Fibroblast of skin of back (primary cell): ENCODE data around the gene RBM18.
A peak's percentile ranks its signal among the peaks of the same experiment; 100 is the strongest.

Experiments
- DNase-seq: peaks from one replicate; pipeline ENCODE4 v3.0.0-alpha.2; 2013

Gene RBM18

GRCh38 chr9:122221183-122221811 lies 43.3 kb downstream of the RBM18 start:
- DNase-seq, result no peak

- no peak for DNase-seq
Observed at GRCh38 chr9:122220673-122221182, 43.9 kb downstream of the RBM18 start.

- DNase-seq, result no peak
Observed at GRCh38 chr9:122219856-122220672, 44.6 kb downstream of the RBM18 start.

GRCh38 chr9:122218935-122219855 lies 45.4 kb downstream of the RBM18 start:
- no peak for DNase-seq

GRCh38 chr9:122218071-122218934 lies 46.3 kb downstream of the RBM18 start:
- no peak for DNase-seq

GRCh38 chr9:122217640-122218039 lies 47.0 kb downstream of the RBM18 start:
- no peak for DNase-seq

- no peak for DNase-seq
Observed at GRCh38 chr9:122216798-122217418, 47.7 kb downstream of the RBM18 start.

- DNase-seq, result no peak
Observed at GRCh38 chr9:122216138-122216797, 48.4 kb downstream of the RBM18 start.

GRCh38 chr9:122215663-122216062 lies 49.0 kb downstream of the RBM18 start:
- DNase-seq, result no peak

GRCh38 chr9:122214507-122214906 lies 50.1 kb downstream of the RBM18 start:
- DNase-seq, result no peak

GRCh38 chr9:122213589-122214413 lies 50.8 kb downstream of the RBM18 start:
- no peak for DNase-seq

GRCh38 chr9:122213102-122213588 lies 51.5 kb downstream of the RBM18 start:
- no peak for DNase-seq

GRCh38 chr9:122212473-122213004 lies 52.1 kb downstream of the RBM18 start:
- no peak for DNase-seq

GRCh38 chr9:122209451-122209850 lies 55.2 kb downstream of the RBM18 start:
- no peak for DNase-seq

GRCh38 chr9:122207096-122207495 lies 57.5 kb downstream of the RBM18 start:
- no peak for DNase-seq

GRCh38 chr9:122206118-122207046 lies 58.3 kb downstream of the RBM18 start:
- DNase-seq, result peak; percentile 82

- no peak for DNase-seq
Observed at GRCh38 chr9:122205176-122205575, 59.5 kb downstream of the RBM18 start.

GRCh38 chr9:122204491-122204890 lies 60.1 kb downstream of the RBM18 start:
- DNase-seq, result no peak
